GM12875 (cell line): Measurements from ENCODE around the gene TRMO.

ENCODE experiments used
- H3K4me3 ChIP-seq: one replicate; pipeline ENCODE4 v1.5.1; 2011; ENCODE audit warnings: low read depth, low read length, control low read depth
- CTCF ChIP-seq: IDR thresholded peaks from 2 replicates; pipeline ENCODE4 v1.5.1; 2011; ENCODE audit warnings: low read depth, mild to moderate bottlenecking, control low read depth, inconsistent platforms, low read length, moderate library complexity, borderline replicate concordance; ENCODE audit not compliant: insufficient read depth

TRMO gene

GRCh38 chr9:97928986-97929604 lies 6.8 kb upstream of the TRMO start:
- no peak overlapping the region for H3K4me3 ChIP-seq
- no peak for TF ChIP-seq CTCF

- no peak overlapping the region for H3K4me3 ChIP-seq
Measured at GRCh38 chr9:97925497-97926334, 3.4 kb upstream of the TRMO start.

GRCh38 chr9:97924386-97924785 lies 2.1 kb upstream of the TRMO start:
- no peak overlapping the region for H3K4me3 ChIP-seq
- no peak for TF ChIP-seq CTCF

More at GRCh38 chr9:97925497-97926334, 3.4 kb upstream of the TRMO start:
- no peak for TF ChIP-seq CTCF

- H3K4me3 ChIP-seq = no peak overlapping the region
- TF ChIP-seq CTCF = peak; percentile 54; the same call in 1 of the 2 replicates
Measured at GRCh38 chr9:97923529-97924108, 1.3 kb upstream of the TRMO start.

- H3K4me3 ChIP-seq = no peak overlapping the region
- no peak for TF ChIP-seq CTCF
Measured at GRCh38 chr9:97919217-97919813, 3.0 kb downstream of the TRMO start.

- no peak for TF ChIP-seq CTCF
- no peak overlapping the region for H3K4me3 ChIP-seq
Measured at GRCh38 chr9:97918611-97919010, 3.7 kb downstream of the TRMO start.
